ENCODE data around the gene TAF11L6.
"Not testable (repeated sequence)": the region's sequence is repeated elsewhere in the genome, so short reads cannot be mapped to it uniquely, and the experiment has no call there.

DNA sequence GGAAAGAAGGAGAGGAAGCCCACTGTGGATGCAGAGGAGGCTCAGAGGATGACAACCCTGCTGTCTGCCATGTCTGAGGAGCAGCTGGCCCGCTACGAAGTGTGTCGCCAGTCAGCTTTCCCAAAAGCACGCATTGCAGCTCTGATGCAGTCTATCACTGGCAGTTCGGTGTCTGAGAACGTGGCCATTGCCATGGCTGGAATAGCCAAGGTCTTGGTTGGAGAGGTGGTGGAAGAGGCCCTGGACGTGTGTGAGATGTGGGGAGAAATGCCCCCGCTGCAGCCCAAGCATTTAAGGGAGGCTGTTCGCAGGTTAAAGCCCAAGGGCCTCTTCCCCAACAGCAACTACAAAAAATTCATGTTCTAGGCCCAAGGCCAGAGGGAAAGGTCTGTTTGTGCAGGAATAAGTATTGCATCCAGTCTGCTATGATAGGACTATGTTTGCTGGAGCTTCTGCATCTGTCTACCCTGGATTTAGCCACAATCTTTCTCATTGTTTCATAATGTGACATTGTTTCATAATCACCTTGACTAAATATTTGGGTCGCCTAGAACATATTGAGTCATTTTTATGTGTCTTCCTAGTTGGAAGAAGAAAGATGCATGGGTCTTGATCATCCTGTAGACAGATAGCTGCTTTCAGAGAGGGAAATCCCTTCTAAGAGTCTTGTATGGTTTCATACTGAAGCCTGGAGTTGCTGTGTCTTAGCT is 41.9 kb upstream of the TAF11L6 start:
- TF ChIP-seq POLR2A (IDR thresholded peaks at IDR 0.05): not testable (repeated sequence)
- TF ChIP-seq, protein P1, sequence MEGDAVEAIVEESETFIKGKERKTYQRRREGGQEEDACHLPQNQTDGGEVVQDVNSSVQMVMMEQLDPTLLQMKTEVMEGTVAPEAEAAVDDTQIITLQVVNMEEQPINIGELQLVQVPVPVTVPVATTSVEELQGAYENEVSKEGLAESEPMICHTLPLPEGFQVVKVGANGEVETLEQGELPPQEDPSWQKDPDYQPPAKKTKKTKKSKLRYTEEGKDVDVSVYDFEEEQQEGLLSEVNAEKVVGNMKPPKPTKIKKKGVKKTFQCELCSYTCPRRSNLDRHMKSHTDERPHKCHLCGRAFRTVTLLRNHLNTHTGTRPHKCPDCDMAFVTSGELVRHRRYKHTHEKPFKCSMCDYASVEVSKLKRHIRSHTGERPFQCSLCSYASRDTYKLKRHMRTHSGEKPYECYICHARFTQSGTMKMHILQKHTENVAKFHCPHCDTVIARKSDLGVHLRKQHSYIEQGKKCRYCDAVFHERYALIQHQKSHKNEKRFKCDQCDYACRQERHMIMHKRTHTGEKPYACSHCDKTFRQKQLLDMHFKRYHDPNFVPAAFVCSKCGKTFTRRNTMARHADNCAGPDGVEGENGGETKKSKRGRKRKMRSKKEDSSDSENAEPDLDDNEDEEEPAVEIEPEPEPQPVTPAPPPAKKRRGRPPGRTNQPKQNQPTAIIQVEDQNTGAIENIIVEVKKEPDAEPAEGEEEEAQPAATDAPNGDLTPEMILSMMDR (IDR thresholded peaks at IDR 0.05): not testable (repeated sequence)

All from lower leg skin (tissue), 3 donors.